Measurements from ENCODE around the gene NTHL1.

NTHL1 gene

DNA sequence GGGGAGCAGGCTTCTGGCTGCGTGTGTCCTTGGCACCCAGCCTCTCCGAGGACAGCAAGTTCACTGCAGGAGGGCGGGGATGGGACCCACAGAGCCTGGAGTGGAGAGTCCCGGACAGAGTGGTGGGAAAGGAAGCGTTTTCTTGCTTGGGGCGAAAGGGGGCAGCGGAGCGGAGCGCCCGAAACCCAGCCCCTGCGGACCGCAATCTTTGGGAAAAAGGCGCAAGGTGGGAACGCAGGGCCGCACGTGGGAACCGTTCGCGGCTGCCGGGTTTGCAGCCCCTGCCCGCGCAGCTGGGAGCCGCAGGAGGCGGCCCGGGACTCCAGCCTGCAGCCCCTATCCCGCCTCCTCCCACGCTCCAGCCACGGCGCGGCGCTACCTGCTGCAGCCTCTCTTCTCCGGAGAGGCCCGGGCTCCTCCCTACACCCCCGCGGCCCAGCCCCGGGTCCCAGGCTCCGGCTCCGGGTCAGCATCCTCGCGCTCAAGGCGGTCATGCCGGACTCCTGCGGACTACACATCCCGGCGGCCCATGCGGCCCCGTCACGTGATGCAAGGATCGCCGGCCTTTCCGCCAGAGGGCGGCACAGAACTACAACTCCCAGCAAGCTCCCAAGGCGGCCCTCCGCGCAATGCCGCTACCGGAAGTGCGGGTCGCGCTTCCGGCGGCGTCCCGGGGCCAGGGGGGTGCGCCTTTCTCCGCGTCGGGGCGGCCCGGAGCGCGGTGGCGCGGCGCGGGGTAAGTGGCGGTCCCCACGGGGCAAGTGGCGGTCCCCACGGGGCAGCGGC is at the start of gene NTHL1, which contains the start of gene TSC2:
TSS of gene NTHL1 (minus strand) at position 505 of the 786 bp plus-strand sequence. CDS start at position 494, 11 bp downstream.
TSS of gene TSC2 (plus strand) at position 656 of the 786 bp plus-strand sequence. CDS start 631 bp downstream, outside the sequence.
- Histone ChIP-seq H3K9me3 (ENCODE audit: control insufficient read depth, low read length) (no peaks in the 10 kb centered on the region), H3K36me3 (ENCODE audit: control insufficient read depth, insufficient read depth, low read length, severe bottlenecking) (peaks cover 17% of the 10 kb centered on the region), H3K9ac (ENCODE audit: low read length) (peak within 1 kb of the TSS; percentile 90), H3K27me3 (replicated peaks; ENCODE audit: control insufficient read depth, insufficient read depth, low read length) (no peaks in the 10 kb centered on the region), H3K4me1 (ENCODE audit: control insufficient read depth, insufficient read depth, low read length) (peaks cover 8% of the 10 kb centered on the region), H3K4me3 (ENCODE audit: low read length) (peak within 1 kb of the TSS; percentile 88)
- DNase-seq (ENCODE audit: low read depth): peak; percentile 98

DNA sequence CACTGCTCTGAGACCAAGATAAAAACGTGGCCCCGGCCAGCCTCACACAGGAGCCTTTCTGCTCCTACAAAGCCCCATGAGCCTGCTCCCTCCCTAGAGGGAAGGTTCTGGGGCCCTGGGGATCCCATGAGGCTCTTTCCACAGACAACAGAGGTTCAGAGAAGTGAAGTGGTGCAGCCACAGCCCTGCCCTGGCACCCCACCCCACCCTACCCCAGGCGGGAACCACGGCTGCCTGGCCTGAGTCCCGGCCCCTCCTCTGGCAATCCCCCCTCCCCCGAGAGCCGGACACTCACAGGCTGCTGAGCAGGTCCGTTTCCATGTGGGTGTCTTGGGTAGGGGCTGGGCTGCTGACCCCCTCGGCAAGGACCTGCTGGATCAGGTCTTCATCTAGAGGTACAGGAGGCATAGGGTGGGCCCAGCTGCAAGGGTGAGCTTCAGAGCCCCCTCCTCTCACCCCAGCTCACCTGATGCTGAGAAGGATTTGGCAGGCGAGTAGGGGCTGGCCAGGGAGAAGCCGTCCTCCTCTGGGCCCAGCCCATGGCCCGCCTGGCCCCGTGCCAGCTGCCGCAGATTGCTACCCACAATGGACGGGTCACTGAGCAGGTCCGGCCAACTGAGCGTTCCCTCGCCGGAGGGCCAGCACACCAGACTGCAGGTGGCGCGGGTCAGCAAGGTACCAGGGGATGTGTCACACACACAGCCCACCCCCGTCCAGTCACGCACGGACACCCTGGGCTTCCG is 49.4 kb upstream of the NTHL1 start:
- peaks cover 72% of the 10 kb centered on the region for H3K36me3 ChIP-seq (ENCODE audit: control insufficient read depth, insufficient read depth, low read length, severe bottlenecking)
- H3K4me3 ChIP-seq (ENCODE audit: low read length): no peak overlapping the region
- H3K9me3 ChIP-seq (ENCODE audit: control insufficient read depth, low read length): no peaks in the 10 kb centered on the region
- H3K27me3 ChIP-seq (replicated peaks; ENCODE audit: control insufficient read depth, insufficient read depth, low read length): no peaks in the 10 kb centered on the region
- DNase-seq (ENCODE audit: low read depth): no peak
- H3K9ac ChIP-seq (ENCODE audit: low read length): no peak overlapping the region
- no peaks in the 10 kb centered on the region for H3K4me1 ChIP-seq (ENCODE audit: control insufficient read depth, insufficient read depth, low read length)

DNA sequence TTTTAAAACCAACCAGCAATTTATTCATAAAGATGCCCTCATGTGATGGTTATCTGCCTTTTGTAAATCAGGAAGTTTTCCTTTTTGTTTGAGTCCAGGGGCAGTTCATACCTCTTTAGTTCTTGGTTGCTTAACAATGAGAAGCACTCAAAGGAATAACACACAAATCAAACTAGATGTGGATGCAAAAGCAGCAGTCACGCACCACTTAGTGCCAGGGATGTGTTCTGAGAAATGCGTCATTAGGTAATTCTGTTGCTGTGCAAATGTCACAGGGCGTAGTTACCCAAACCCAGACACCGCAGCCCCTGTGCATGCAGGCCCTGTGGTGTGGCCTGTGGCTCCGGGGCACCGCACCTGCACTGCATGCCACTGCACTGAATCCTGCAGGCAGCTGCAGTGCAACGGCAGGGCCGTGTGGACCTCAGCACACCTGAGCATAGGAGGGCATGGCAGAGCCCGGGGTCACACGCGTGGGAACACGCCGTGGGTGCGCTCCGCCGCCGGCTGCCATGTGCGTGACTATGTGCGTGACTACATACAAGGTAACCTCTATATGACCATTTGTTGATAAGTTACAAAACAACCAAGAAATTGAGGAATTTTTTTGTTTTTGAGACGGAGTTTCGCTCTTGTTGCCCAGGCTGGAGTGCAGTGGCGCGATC is 48.4 kb upstream of the NTHL1 start:
- Histone ChIP-seq H3K36me3 (ENCODE audit: control insufficient read depth, insufficient read depth, low read length, severe bottlenecking) (peaks cover 78% of the 10 kb centered on the region), H3K27me3 (replicated peaks; ENCODE audit: control insufficient read depth, insufficient read depth, low read length) (no peaks in the 10 kb centered on the region), H3K9me3 (ENCODE audit: control insufficient read depth, low read length) (no peaks in the 10 kb centered on the region), H3K4me3 (ENCODE audit: low read length) (no peak overlapping the region), H3K9ac (ENCODE audit: low read length) (no peak overlapping the region), H3K4me1 (ENCODE audit: control insufficient read depth, insufficient read depth, low read length) (no peaks in the 10 kb centered on the region)
- no peak for DNase-seq (ENCODE audit: low read depth)

DNA sequence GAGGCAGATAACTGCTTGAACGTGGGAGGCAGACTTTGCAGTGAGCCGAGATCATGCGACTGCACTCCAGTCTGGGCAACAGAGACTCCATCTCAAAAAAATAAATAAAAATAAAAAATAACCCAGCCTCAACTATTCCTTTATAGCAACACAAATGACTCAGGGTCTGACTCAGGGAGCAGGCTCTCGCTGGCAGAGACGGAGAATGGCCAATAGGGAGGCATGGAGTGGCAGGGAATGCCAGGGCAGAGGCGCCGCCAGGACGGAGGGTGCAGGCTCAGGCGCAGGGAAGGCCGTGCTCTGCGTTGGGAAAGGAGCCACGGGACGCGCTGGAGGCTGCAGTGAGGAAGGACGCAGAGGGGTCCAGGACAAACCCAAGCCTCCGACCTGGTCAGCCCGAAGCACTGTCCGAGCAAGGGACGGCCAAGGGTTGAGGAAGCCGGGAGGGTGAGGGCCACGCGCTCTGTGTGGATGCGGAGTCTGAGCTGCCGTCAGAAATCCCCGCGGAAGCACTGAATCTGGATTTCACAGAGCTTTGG is 47.8 kb upstream of the NTHL1 start:
- Histone ChIP-seq H3K36me3 (ENCODE audit: control insufficient read depth, insufficient read depth, low read length, severe bottlenecking) (peaks cover 77% of the 10 kb centered on the region), H3K4me3 (ENCODE audit: low read length) (no peak overlapping the region), H3K9ac (ENCODE audit: low read length) (no peak overlapping the region), H3K27me3 (replicated peaks; ENCODE audit: control insufficient read depth, insufficient read depth, low read length) (no peaks in the 10 kb centered on the region), H3K9me3 (ENCODE audit: control insufficient read depth, low read length) (no peaks in the 10 kb centered on the region), H3K4me1 (ENCODE audit: control insufficient read depth, insufficient read depth, low read length) (no peaks in the 10 kb centered on the region)
- no peak for DNase-seq (ENCODE audit: low read depth)

DNA sequence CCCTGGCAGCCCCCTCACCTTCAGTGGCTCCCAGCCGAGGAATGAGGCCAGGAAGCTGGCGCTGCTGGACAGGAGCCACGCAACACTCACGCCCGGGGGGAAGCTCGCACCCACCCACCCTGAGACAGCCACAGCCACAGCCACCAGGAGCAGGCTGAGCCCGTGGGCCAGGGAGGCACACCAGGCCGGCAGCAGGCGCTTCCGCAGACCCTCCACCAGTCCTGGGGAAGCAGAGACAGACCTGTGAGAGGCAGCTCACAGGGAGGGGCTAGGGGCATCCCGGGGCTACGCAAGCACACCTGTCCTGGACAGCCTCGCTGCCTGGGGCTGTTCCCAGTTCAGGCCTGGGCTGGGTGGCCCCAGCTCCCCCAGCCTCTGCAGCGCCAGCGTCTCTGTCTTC is 46.2 kb upstream of the NTHL1 start:
- peaks cover 82% of the 10 kb centered on the region for H3K36me3 ChIP-seq (ENCODE audit: control insufficient read depth, insufficient read depth, low read length, severe bottlenecking)
- no peaks in the 10 kb centered on the region for H3K4me1 ChIP-seq (ENCODE audit: control insufficient read depth, insufficient read depth, low read length)
- no peak for DNase-seq (ENCODE audit: low read depth)
- no peak overlapping the region for H3K4me3 ChIP-seq (ENCODE audit: low read length)
- H3K9ac ChIP-seq (ENCODE audit: low read length): no peak overlapping the region
- H3K9me3 ChIP-seq (ENCODE audit: control insufficient read depth, low read length): no peaks in the 10 kb centered on the region
- no peaks in the 10 kb centered on the region for H3K27me3 ChIP-seq (replicated peaks; ENCODE audit: control insufficient read depth, insufficient read depth, low read length)

DNA sequence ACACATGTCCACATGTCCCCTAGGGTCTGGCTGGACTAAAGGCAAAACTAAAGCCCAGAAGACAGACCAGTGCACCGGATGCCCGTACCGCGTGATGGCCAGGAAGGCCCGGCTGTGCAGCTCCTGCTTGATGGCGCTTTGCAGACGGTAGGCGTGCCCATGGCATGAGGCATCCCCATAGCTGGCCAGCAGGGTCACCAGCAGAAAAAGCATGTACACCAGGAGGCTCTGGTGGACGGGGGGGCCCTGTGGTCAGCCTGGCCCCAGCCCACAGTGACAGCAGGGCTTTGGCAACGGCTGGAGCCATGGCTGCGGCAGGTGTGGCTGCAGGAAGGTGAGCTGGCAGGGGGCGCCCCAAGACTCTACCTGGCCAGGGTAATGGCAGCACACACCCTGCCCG is 45.2 kb upstream of the NTHL1 start:
- H3K4me3 ChIP-seq (ENCODE audit: low read length): no peak overlapping the region
- H3K36me3 ChIP-seq (ENCODE audit: control insufficient read depth, insufficient read depth, low read length, severe bottlenecking): peaks cover 90% of the 10 kb centered on the region
- H3K4me1 ChIP-seq (ENCODE audit: control insufficient read depth, insufficient read depth, low read length): no peaks in the 10 kb centered on the region
- H3K27me3 ChIP-seq (replicated peaks; ENCODE audit: control insufficient read depth, insufficient read depth, low read length): no peaks in the 10 kb centered on the region
- no peak overlapping the region for H3K9ac ChIP-seq (ENCODE audit: low read length)
- no peaks in the 10 kb centered on the region for H3K9me3 ChIP-seq (ENCODE audit: control insufficient read depth, low read length)
- DNase-seq (ENCODE audit: low read depth): no peak

DNA sequence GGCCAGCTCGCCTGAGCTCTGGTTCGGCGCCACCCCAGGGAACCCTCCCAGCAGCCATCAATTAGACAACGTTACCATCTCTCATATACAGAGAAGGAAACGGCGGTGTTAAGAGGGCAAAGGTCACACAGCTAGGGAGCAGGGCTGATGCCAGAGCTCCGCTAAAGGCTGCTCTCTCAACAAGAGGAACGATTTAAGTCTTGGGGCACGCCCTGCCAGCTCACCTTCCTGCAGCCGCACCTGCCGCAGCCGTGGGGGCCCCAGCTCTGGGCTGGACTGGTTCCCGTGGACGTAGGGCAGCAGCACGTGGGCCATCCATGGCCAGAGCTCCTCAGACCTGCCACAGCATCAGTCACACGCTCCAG is 44.6 kb upstream of the NTHL1 start:
- Histone ChIP-seq H3K27me3 (replicated peaks; ENCODE audit: control insufficient read depth, insufficient read depth, low read length) (no peaks in the 10 kb centered on the region), H3K9ac (ENCODE audit: low read length) (no peak overlapping the region), H3K36me3 (ENCODE audit: control insufficient read depth, insufficient read depth, low read length, severe bottlenecking) (peaks cover 85% of the 10 kb centered on the region), H3K4me1 (ENCODE audit: control insufficient read depth, insufficient read depth, low read length) (no peaks in the 10 kb centered on the region), H3K9me3 (ENCODE audit: control insufficient read depth, low read length) (no peaks in the 10 kb centered on the region), H3K4me3 (ENCODE audit: low read length) (no peak overlapping the region)
- DNase-seq (ENCODE audit: low read depth): no peak

DNA sequence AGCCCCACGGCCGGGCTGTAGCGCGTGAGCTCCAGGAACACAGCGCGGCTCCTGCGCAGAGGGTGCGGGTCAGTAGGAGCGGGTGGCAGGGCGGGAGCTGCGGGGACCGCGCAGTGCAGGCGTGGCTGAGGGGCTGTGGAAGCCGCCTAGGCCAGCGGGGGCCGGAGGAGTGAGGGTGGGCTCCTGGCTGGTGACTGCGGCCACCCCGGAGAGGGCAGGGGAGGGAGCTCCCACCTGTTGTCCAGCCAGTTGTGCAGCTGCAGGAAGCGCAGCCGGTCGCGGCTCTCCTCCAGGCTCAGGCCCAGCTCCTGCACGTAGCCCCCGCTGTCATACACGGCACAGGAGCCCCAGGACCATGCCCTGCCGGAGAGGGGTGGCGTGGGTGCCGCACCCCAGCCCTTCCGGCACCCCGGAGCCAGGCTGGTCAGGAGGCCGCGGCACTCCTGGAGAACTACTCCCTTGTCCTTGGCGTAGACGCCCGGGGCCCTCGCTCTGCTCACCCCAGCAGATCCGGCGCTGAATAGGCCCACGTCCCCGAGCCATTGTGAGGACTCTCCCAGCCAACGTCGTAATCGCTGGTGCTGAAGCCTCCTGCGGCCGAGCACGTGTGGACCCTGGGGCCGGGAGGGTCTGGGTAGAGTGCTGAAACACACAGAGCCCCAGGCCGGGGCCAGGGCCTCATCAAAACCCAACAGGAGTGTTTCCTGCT is 44.1 kb upstream of the NTHL1 start:
- Histone ChIP-seq H3K9ac (ENCODE audit: low read length) (no peak overlapping the region), H3K4me3 (ENCODE audit: low read length) (no peak overlapping the region), H3K27me3 (replicated peaks; ENCODE audit: control insufficient read depth, insufficient read depth, low read length) (no peaks in the 10 kb centered on the region), H3K9me3 (ENCODE audit: control insufficient read depth, low read length) (no peaks in the 10 kb centered on the region), H3K36me3 (ENCODE audit: control insufficient read depth, insufficient read depth, low read length, severe bottlenecking) (peaks cover 81% of the 10 kb centered on the region), H3K4me1 (ENCODE audit: control insufficient read depth, insufficient read depth, low read length) (no peaks in the 10 kb centered on the region)
- DNase-seq (ENCODE audit: low read depth): no peak

DNA sequence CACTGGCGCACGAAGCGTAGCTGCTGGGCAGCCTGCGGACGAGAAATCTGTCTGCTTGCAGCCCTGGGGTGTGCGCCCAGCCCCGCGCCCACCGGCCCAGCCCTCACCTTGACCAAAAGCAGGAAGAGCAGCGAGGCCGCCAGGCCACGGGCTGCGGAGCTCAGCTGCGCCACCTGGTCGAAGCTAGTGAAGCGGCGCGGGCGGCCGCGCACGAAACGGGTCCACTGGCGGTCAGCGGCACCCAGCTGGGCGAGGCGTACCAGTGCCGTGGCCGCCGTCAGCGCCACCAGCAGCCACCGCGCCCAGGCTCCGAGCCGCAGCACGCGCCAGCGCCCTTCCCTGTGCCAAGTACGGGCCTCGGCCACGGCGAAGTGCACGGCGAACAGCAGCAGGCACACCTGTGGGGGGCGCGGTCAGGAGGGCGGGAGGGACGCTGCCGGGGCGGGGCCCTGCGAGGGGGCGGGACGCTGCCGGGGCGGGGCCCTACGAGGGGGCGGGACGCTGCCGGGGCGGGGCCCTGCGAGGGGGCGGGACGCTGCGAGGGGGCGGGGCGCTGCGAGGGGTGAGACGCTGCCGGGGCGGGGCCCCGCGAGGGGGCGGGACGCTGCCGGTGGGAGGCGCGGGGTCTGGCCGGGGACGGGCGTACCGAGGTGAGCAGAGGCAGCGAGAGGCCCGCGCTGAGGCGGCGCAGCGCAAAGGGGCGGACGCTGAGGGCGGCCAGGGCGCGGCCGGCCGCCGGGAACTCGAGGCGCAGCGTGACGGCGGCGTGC is 43.3 kb upstream of the NTHL1 start:
- H3K9ac ChIP-seq (ENCODE audit: low read length): no peak overlapping the region
- H3K9me3 ChIP-seq (ENCODE audit: control insufficient read depth, low read length): no peaks in the 10 kb centered on the region
- peaks cover 82% of the 10 kb centered on the region for H3K36me3 ChIP-seq (ENCODE audit: control insufficient read depth, insufficient read depth, low read length, severe bottlenecking)
- no peaks in the 10 kb centered on the region for H3K4me1 ChIP-seq (ENCODE audit: control insufficient read depth, insufficient read depth, low read length)
- no peaks in the 10 kb centered on the region for H3K27me3 ChIP-seq (replicated peaks; ENCODE audit: control insufficient read depth, insufficient read depth, low read length)
- H3K4me3 ChIP-seq (ENCODE audit: low read length): no peak overlapping the region
- peak; percentile 71 for DNase-seq (ENCODE audit: low read depth)

DNA sequence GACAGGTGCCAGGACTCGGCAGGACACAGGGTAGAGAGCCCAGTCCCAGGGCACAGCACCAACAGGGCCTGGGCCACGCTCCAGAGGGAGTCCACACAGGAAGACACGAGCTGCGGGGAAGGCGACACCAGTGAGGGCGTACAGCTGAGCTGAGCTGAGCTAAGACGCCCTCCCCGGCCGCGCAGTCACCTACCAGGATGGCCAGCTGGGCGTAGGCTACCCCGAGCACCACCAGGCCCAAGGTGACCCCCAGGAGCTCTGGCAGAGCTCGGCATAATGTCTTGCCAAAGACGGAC is 42.8 kb upstream of the NTHL1 start:
- H3K36me3 ChIP-seq (ENCODE audit: control insufficient read depth, insufficient read depth, low read length, severe bottlenecking): peaks cover 76% of the 10 kb centered on the region
- no peaks in the 10 kb centered on the region for H3K4me1 ChIP-seq (ENCODE audit: control insufficient read depth, insufficient read depth, low read length)
- no peaks in the 10 kb centered on the region for H3K27me3 ChIP-seq (replicated peaks; ENCODE audit: control insufficient read depth, insufficient read depth, low read length)
- no peaks in the 10 kb centered on the region for H3K9me3 ChIP-seq (ENCODE audit: control insufficient read depth, low read length)
- no peak for DNase-seq (ENCODE audit: low read depth)
- H3K9ac ChIP-seq (ENCODE audit: low read length): no peak overlapping the region
- H3K4me3 ChIP-seq (ENCODE audit: low read length): no peak overlapping the region

Data from adipocyte (in vitro differentiated cells).